Chondrocyte (in vitro differentiated cells): ENCODE data around the gene GLP2R. TPM values are rescaled to one million over a fixed set of nuclear protein-coding genes. Genes with fewer than 3 reads are reported as not detected.

Experiments
- DNase-seq: peaks from one replicate; pipeline ENCODE4 v3.0.0; 2021; ENCODE audit warnings: mixed read lengths, low spot score
- H3K27ac Mint-ChIP-seq: one replicate; pipeline ENCODE4 v1.8.0; 2021; ENCODE audit warnings: mild to moderate bottlenecking, moderate library complexity, mixed read lengths; ENCODE audit not compliant: unreplicated experiment
- H3K27me3 Mint-ChIP-seq: 2 replicates; pipeline ENCODE4 v1.8.0; 2021; ENCODE audit warnings: low read depth, mixed read lengths
- H3K36me3 Mint-ChIP-seq: 2 replicates; pipeline ENCODE4 v1.8.0; 2021; ENCODE audit warnings: low read depth, mixed read lengths
- H3K4me1 Mint-ChIP-seq: 2 replicates; pipeline ENCODE4 v1.8.0; 2021; ENCODE audit warnings: low read depth, mild to moderate bottlenecking, mixed read lengths
- H3K4me3 Mint-ChIP-seq: one replicate; pipeline ENCODE4 v1.8.0; 2021; ENCODE audit warnings: mild to moderate bottlenecking, moderate library complexity, mixed read lengths; ENCODE audit not compliant: unreplicated experiment
- H3K9me3 Mint-ChIP-seq: 2 replicates; pipeline ENCODE4 v1.8.0; 2021; ENCODE audit warnings: low read depth, mixed read lengths
- total RNA-seq: library from RNA; stranded (reverse); gene quantifications from 3 replicates; pipeline ENCODE4 v1.2.1, GENCODE V29; 2021
- TF ChIP-seq, protein P1 (sequence below): fragments of 200-600 bp; sonication (generic); IDR thresholded peaks from 2 replicates; pipeline ENCODE4 v1.5.0; 2021; ENCODE audit warnings: antibody characterized with exemption, mild to moderate bottlenecking, moderate library complexity

The GLP2R gene
- total RNA-seq, 1 donor from 2014 or later, result 2.2 TPM

- Mint-ChIP-seq H3K27ac (no peak overlapping the region), H3K4me3 (no peak overlapping the region), H3K27me3 (no peaks in the 10 kb centered on the region), H3K4me1 (peaks cover 22% of the 10 kb centered on the region), H3K9me3 (no peaks in the 10 kb centered on the region), H3K36me3 (peaks cover 5% of the 10 kb centered on the region)
- TF ChIP-seq, protein P1, sequence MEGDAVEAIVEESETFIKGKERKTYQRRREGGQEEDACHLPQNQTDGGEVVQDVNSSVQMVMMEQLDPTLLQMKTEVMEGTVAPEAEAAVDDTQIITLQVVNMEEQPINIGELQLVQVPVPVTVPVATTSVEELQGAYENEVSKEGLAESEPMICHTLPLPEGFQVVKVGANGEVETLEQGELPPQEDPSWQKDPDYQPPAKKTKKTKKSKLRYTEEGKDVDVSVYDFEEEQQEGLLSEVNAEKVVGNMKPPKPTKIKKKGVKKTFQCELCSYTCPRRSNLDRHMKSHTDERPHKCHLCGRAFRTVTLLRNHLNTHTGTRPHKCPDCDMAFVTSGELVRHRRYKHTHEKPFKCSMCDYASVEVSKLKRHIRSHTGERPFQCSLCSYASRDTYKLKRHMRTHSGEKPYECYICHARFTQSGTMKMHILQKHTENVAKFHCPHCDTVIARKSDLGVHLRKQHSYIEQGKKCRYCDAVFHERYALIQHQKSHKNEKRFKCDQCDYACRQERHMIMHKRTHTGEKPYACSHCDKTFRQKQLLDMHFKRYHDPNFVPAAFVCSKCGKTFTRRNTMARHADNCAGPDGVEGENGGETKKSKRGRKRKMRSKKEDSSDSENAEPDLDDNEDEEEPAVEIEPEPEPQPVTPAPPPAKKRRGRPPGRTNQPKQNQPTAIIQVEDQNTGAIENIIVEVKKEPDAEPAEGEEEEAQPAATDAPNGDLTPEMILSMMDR, result no peak
- DNase-seq, result no peak
Observed at GRCh38 chr17:9925457-9925856, 99.7 kb downstream of the GLP2R start.

GRCh38 chr17:9926150-9926804 lies 100.6 kb downstream of the GLP2R start:
- Mint-ChIP-seq H3K27me3 (no peaks in the 10 kb centered on the region), H3K9me3 (no peaks in the 10 kb centered on the region), H3K4me3 (no peak overlapping the region), H3K4me1 (peaks cover 22% of the 10 kb centered on the region), H3K27ac (no peak overlapping the region), H3K36me3 (peaks cover 3% of the 10 kb centered on the region)
- DNase-seq, result no peak
- TF ChIP-seq, protein P1, result no peak

DNA sequence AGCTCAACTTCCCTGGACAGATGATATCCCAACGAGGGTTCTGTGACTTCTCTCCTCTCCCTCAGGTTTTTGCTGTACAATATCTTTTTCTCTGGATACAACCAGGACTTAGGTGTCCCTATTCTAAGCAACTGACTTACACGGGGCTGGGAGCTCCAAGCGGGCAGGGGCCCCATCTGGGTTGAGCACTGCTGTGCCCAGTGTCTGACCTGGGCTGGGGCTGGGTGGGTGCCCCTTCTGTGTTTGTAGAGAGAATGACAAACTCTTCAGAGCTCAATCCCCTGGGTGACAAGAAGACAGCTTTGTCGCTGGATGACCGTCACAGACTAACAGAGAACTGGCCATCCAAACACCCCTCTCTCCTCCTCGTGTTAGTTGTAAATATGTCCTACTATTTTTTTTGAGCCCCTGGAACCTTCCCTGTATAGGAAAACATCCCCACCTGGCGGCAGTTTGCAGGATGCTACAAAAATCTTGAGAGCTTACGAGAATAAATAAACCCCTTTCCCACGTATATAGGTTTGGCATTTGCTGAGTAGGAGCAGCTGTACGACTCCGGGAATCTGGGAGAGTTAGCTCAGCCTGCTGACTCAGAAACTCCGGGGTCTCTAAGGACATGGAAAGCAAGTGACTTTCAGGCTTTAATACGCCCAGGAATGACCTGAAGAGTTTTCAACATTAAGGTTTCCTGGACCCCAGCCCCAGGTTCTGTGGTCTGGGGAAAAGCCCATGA lies 103.0 kb downstream of the GLP2R start:
- DNase-seq, result no peak
- TF ChIP-seq, protein P1, result peak; percentile 86
- H3K4me1 Mint-ChIP-seq, result peaks cover 27% of the 10 kb centered on the region
- no peaks in the 10 kb centered on the region for H3K9me3 Mint-ChIP-seq
- peak overlapping the region; percentile 54 for H3K27ac Mint-ChIP-seq
- H3K4me3 Mint-ChIP-seq, result no peak overlapping the region
- peaks cover 3% of the 10 kb centered on the region for H3K36me3 Mint-ChIP-seq
- H3K27me3 Mint-ChIP-seq, result peaks cover 3% of the 10 kb centered on the region

- peaks cover 3% of the 10 kb centered on the region for H3K27me3 Mint-ChIP-seq
- peak overlapping the region; percentile 18 for H3K27ac Mint-ChIP-seq
- peaks cover 3% of the 10 kb centered on the region for H3K36me3 Mint-ChIP-seq
- no peak for DNase-seq
- TF ChIP-seq, protein P1, result no peak
- H3K4me3 Mint-ChIP-seq, result no peak overlapping the region
- peaks cover 23% of the 10 kb centered on the region for H3K4me1 Mint-ChIP-seq
- H3K9me3 Mint-ChIP-seq, result no peaks in the 10 kb centered on the region
Observed at GRCh38 chr17:9929871-9930270, 104.1 kb downstream of the GLP2R start.

- Mint-ChIP-seq H3K27me3 (peaks cover 3% of the 10 kb centered on the region), H3K27ac (no peak overlapping the region), H3K4me1 (peaks cover 19% of the 10 kb centered on the region), H3K9me3 (no peaks in the 10 kb centered on the region), H3K36me3 (peaks cover 3% of the 10 kb centered on the region), H3K4me3 (no peak overlapping the region)
- DNase-seq, result no peak
- TF ChIP-seq, protein P1, result no peak
Observed at GRCh38 chr17:9931144-9931741, 105.5 kb downstream of the GLP2R start.
